ENCODE measurements around the gene OR2V2.

The OR2V2 gene

GRCh38 chr5:181189962-181190710, 42.8 kb downstream of the OR2V2 start:
- Histone ChIP-seq H3K4me3 (ENCODE audit: low read length) (peak overlapping the region; percentile 94), H3K79me2 (ENCODE audit: control insufficient read depth, low read length) (peaks cover 9% of the 10 kb centered on the region), H3K4me2 (ENCODE audit: low read length) (peak overlapping the region; percentile 98), H3F3A (ENCODE audit: control insufficient read depth, insufficient read depth) (peaks cover 25% of the 10 kb centered on the region), H3K27me3 (ENCODE audit: control insufficient read depth, low read length) (no peaks in the 10 kb centered on the region), H3K9me3 (ENCODE audit: control insufficient read depth, insufficient read depth, low read length) (no peaks in the 10 kb centered on the region), H3K27ac (ENCODE audit: low read depth, low read length) (peak overlapping the region; percentile 80), H3K9me2 (replicated peaks; ENCODE audit: control insufficient read depth, low read length) (no peaks in the 10 kb centered on the region), H3K4me1 (ENCODE audit: control insufficient read depth, low read length) (peaks cover 38% of the 10 kb centered on the region), H3K36me3 (ENCODE audit: control insufficient read depth, low read length) (no peaks in the 10 kb centered on the region), H4K20me1 (ENCODE audit: control insufficient read depth, insufficient read depth, low read depth, low read length) (no peaks in the 10 kb centered on the region)
- TF ChIP-seq EZH2phosphoT487 (IDR thresholded peaks at IDR 0.05; ENCODE audit: borderline replicate concordance, low read length) = no peak
- no peak for TF ChIP-seq CTCF (IDR thresholded peaks at IDR 0.05; ENCODE audit: low read depth, low read length, poor library complexity, severe bottlenecking)

- Histone ChIP-seq H4K20me1 (ENCODE audit: control insufficient read depth, insufficient read depth, low read depth, low read length) (no peaks in the 10 kb centered on the region), H3F3A (ENCODE audit: control insufficient read depth, insufficient read depth) (peaks cover 25% of the 10 kb centered on the region), H3K4me1 (ENCODE audit: control insufficient read depth, low read length) (peaks cover 31% of the 10 kb centered on the region), H3K27ac (ENCODE audit: low read depth, low read length) (peak overlapping the region; percentile 80), H3K9me3 (ENCODE audit: control insufficient read depth, insufficient read depth, low read length) (no peaks in the 10 kb centered on the region), H3K4me3 (ENCODE audit: low read length) (peak overlapping the region; percentile 94), H3K27me3 (ENCODE audit: control insufficient read depth, low read length) (no peaks in the 10 kb centered on the region), H3K79me2 (ENCODE audit: control insufficient read depth, low read length) (peaks cover 9% of the 10 kb centered on the region), H3K4me2 (ENCODE audit: low read length) (peak overlapping the region; percentile 98), H3K9me2 (replicated peaks; ENCODE audit: control insufficient read depth, low read length) (no peaks in the 10 kb centered on the region), H3K36me3 (ENCODE audit: control insufficient read depth, low read length) (no peaks in the 10 kb centered on the region)
- no peak for TF ChIP-seq EZH2phosphoT487 (IDR thresholded peaks at IDR 0.05; ENCODE audit: borderline replicate concordance, low read length)
- TF ChIP-seq CTCF (IDR thresholded peaks at IDR 0.05; ENCODE audit: low read depth, low read length, poor library complexity, severe bottlenecking) = peak; percentile 67
Measured at GRCh38 chr5:181190711-181191525, 43.5 kb downstream of the OR2V2 start.

GRCh38 chr5:181191526-181192336, 44.3 kb downstream of the OR2V2 start:
- H3F3A ChIP-seq (ENCODE audit: control insufficient read depth, insufficient read depth) = peaks cover 17% of the 10 kb centered on the region
- no peaks in the 10 kb centered on the region for H4K20me1 ChIP-seq (ENCODE audit: control insufficient read depth, insufficient read depth, low read depth, low read length)
- H3K27ac ChIP-seq (ENCODE audit: low read depth, low read length) = peak overlapping the region; percentile 80
- TF ChIP-seq EZH2phosphoT487 (IDR thresholded peaks at IDR 0.05; ENCODE audit: borderline replicate concordance, low read length) (no peak), CTCF (IDR thresholded peaks at IDR 0.05; ENCODE audit: low read depth, low read length, poor library complexity, severe bottlenecking) (no peak)
- H3K36me3 ChIP-seq (ENCODE audit: control insufficient read depth, low read length) = no peaks in the 10 kb centered on the region
- H3K4me3 ChIP-seq (ENCODE audit: low read length) = peak overlapping the region; percentile 94
- no peaks in the 10 kb centered on the region for H3K27me3 ChIP-seq (ENCODE audit: control insufficient read depth, low read length)
- peaks cover 9% of the 10 kb centered on the region for H3K79me2 ChIP-seq (ENCODE audit: control insufficient read depth, low read length)
- no peaks in the 10 kb centered on the region for H3K9me2 ChIP-seq (replicated peaks; ENCODE audit: control insufficient read depth, low read length)
- H3K4me2 ChIP-seq (ENCODE audit: low read length) = peak overlapping the region; percentile 98
- H3K9me3 ChIP-seq (ENCODE audit: control insufficient read depth, insufficient read depth, low read length) = no peaks in the 10 kb centered on the region
- H3K4me1 ChIP-seq (ENCODE audit: control insufficient read depth, low read length) = peaks cover 24% of the 10 kb centered on the region

All from DOHH2 (cell line).